ENCODE results near the gene PPP1R9A.

GRCh38 chr7:95001815-95002561 is 94.6 kb downstream of the PPP1R9A start:
- no peak for TF ChIP-seq CTCF (IDR thresholded peaks at IDR 0.05 in 2 of 3, conservative IDR thresholded peaks at IDR 0.05 in 1 of 3; ENCODE audit: borderline replicate concordance in 1 of 3, insufficient read depth in 1 of 3, low read depth in 2 of 3, low read length in 2 of 3)
- TF ChIP-seq YY1 (IDR thresholded peaks at IDR 0.05; ENCODE audit: extremely low read depth, insufficient replicate concordance, low read depth, low read length): no peak
- TF ChIP-seq SP1 (IDR thresholded peaks at IDR 0.05; ENCODE audit: low read depth): no peak
- TF ChIP-seq EZH2 (IDR thresholded peaks at IDR 0.05): no peak
- TF ChIP-seq MAX (IDR thresholded peaks at IDR 0.05): no peak
- no peak for TF ChIP-seq ZNF274 (IDR thresholded peaks at IDR 0.05; ENCODE audit: low read depth, low read length)
- TF ChIP-seq FOSL1 (IDR thresholded peaks at IDR 0.05; ENCODE audit: low read depth): no peak
- TF ChIP-seq POLR2A (IDR thresholded peaks at IDR 0.05; ENCODE audit: borderline replicate concordance, extremely low read depth, insufficient read depth, insufficient read length): no peak
- TF ChIP-seq SRF (IDR thresholded peaks at IDR 0.05; ENCODE audit: low read depth): no peak
- no peak for TF ChIP-seq POLR2AphosphoS5 (IDR thresholded peaks at IDR 0.05; ENCODE audit: low read depth, low read length)
- TF ChIP-seq ELF1 (IDR thresholded peaks at IDR 0.05; ENCODE audit: borderline replicate concordance, low read depth): no peak
- TF ChIP-seq EZH2phosphoT487 (IDR thresholded peaks at IDR 0.05; ENCODE audit: borderline replicate concordance): no peak
- TF ChIP-seq EGR1 (IDR thresholded peaks at IDR 0.05; ENCODE audit: low read depth): no peak
